GM12878 (cell line): Measurements from ENCODE around the gene FLAD1. TPM values are rescaled to one million over a fixed set of nuclear protein-coding genes. Genes with fewer than 3 reads are reported as not detected.

Experiments
- ATAC-seq: fragments of 200-7000 bp; cut with Tn5 transposase; 3 replicates; pipeline ENCODE4 v1.9.1; 2020; ENCODE audit warnings: mild to moderate bottlenecking, moderate library complexity
- BruUV-seq: library from RNA; stranded (reverse); fragments of 400-500 nt; replicated peaks from 2 replicates; lab custom pipeline; 2021; lab: Mats Ljungman, UMichigan
- CTCF ChIA-PET: fragments of 300-600 bp; sonication (Branson Sonifier 250); formaldehyde crosslinking; extraction: SDS; loops from one replicate; lab custom pipeline; 2021; ENCODE audit warnings: inconsistent platforms; lab: Yijun Ruan, JAX
- POLR2A ChIA-PET: fragments of 350-600 bp; formaldehyde crosslinking; extraction: SDS; loops from one replicate; lab custom pipeline; 2021; ENCODE audit warnings: inconsistent platforms; lab: Charles Lee
- RAD21 ChIA-PET: fragments of 300-600 bp; sonication (Branson Sonifier 250); formaldehyde crosslinking; loops from one replicate; lab custom pipeline; 2023; ENCODE audit warnings: antibody characterized with exemption; ENCODE audit not compliant: unreplicated experiment; lab: Charles Lee
- SMC1A ChIA-PET: fragments of 300-600 bp; sonication (Branson Sonifier 250); formaldehyde crosslinking; loops from one replicate; lab custom pipeline; 2023; ENCODE audit not compliant: unreplicated experiment, uncharacterized antibody; lab: Charles Lee
- DNase-seq: peaks from one replicate; pipeline ENCODE4 v3.0.0-alpha.2; 2011; ENCODE audit warnings: low read depth, low spot score
- FAIRE-seq: peaks from 3 replicates; lab custom pipeline; 2011; peaks lifted over from hg19 to GRCh38; lab: Jason Lieb, UNC
- H2AFZ ChIP-seq: 2 replicates; pipeline ENCODE4 v1.6.0; 2011; ENCODE audit warnings: low read depth, low read length, control low read depth; ENCODE audit not compliant: control insufficient read depth
- H3K27ac ChIP-seq: 2 replicates; pipeline ENCODE4 v1.5.1; 2011; ENCODE audit warnings: control low read depth; ENCODE audit not compliant: control insufficient read depth, insufficient read depth
- H3K27me3 ChIP-seq, 2 experiments: replicated peaks in 1 of 2; 2 replicates each; pipeline versions ENCODE4 v1.6.0 to v1.6.1; 2011; ENCODE audit warnings: low read length in 1 of 2; ENCODE audit not compliant: control insufficient read depth in 2 of 2, insufficient read depth in 2 of 2
- H3K36me3 ChIP-seq, 2 experiments: 2 replicates each; pipeline ENCODE4 v1.5.1; 2011; ENCODE audit warnings: low read length in 1 of 2; ENCODE audit not compliant: control insufficient read depth in 2 of 2, insufficient read depth in 2 of 2
- H3K4me1 ChIP-seq: 2 replicates; pipeline ENCODE4 v1.6.1; 2011; ENCODE audit warnings: mild to moderate bottlenecking, low read length, moderate library complexity, mixed read lengths; ENCODE audit not compliant: control insufficient read depth, insufficient read depth
- H3K4me2 ChIP-seq: 2 replicates; pipeline ENCODE4 v1.6.0; 2011; ENCODE audit warnings: control low read depth; ENCODE audit not compliant: control insufficient read depth, insufficient read depth
- H3K4me3 ChIP-seq: fragments of 200-600 bp; sonication (generic); 2 replicates; pipeline ENCODE4 v1.5.1; 2016
- H3K79me2 ChIP-seq: 2 replicates; pipeline ENCODE4 v1.6.0; 2011; ENCODE audit warnings: low read length; ENCODE audit not compliant: control insufficient read depth, insufficient read depth
- H3K9ac ChIP-seq: 2 replicates; pipeline ENCODE4 v1.8.0; 2011; ENCODE audit warnings: low read length, control low read depth, mixed read lengths; ENCODE audit not compliant: control insufficient read depth, insufficient read depth
- H3K9me3 ChIP-seq: replicated peaks from 3 replicates; pipeline ENCODE4 v1.5.1; 2011; ENCODE audit warnings: mild to moderate bottlenecking, low read length; ENCODE audit not compliant: control insufficient read depth, insufficient read depth
- H4K20me1 ChIP-seq: 2 replicates; pipeline ENCODE4 v1.6.0; 2011; ENCODE audit not compliant: control insufficient read depth, insufficient read depth
- CBX5 ChIP-seq: sonication (generic); IDR thresholded peaks from 2 replicates; pipeline ENCODE4 v1.6.1; 2016; ENCODE audit warnings: low read depth, moderate library complexity, mild to moderate bottlenecking, inconsistent platforms
- FOS ChIP-seq: IDR thresholded peaks from 3 replicates; pipeline ENCODE4 v1.6.1; 2011; ENCODE audit warnings: borderline replicate concordance; ENCODE audit not compliant: insufficient read length; ENCODE audit errors: extremely low read depth
- NR2C1 ChIP-seq: fragments of 450-650 bp; IDR thresholded peaks from 2 replicates; pipeline ENCODE4 v1.6.1; 2017; ENCODE audit warnings: antibody characterized with exemption, mild to moderate bottlenecking, moderate library complexity
- PML ChIP-seq: IDR thresholded peaks from 2 replicates; pipeline ENCODE4 v1.6.1; 2012; ENCODE audit warnings: low read length, inconsistent platforms
- SMAD1 ChIP-seq: fragments of 450-650 bp; IDR thresholded peaks from 2 replicates; pipeline ENCODE4 v1.6.1; 2018; ENCODE audit warnings: mild to moderate bottlenecking, low read depth; ENCODE audit not compliant: partially characterized antibody
- SUZ12 ChIP-seq: fragments of 200-600 bp; sonication (generic); IDR thresholded peaks from one replicate; pipeline ENCODE4 v1.6.1; 2018; ENCODE audit warnings: antibody characterized with exemption, mild to moderate bottlenecking; ENCODE audit not compliant: unreplicated experiment
- ZBTB4 ChIP-seq: fragments of 450-650 bp; formaldehyde crosslinking; IDR thresholded peaks from 2 replicates; pipeline ENCODE4 v1.4.0; 2022; ENCODE audit warnings: mild to moderate bottlenecking, moderate library complexity
- WGBS: methylation state at CpG from one replicate; pipeline ENCODE4 v1.1.6; 2016; ENCODE audit warnings: low lambda C conversion rate; ENCODE audit not compliant: insufficient replicate concordance, insufficient coverage; ENCODE audit errors: missing lambda C conversion rate; 5-methylcytosine and 5-hydroxymethylcytosine counted together
- in situ Hi-C: fragments of 300-500 bp; cut with MboI; formaldehyde crosslinking; loops from 9 replicates; pipeline ENCODE4 v1.14.3; 2018; ENCODE audit warnings: mixed read lengths
- intact Hi-C: fragments of 100-400 bp; cut with micrococcal nuclease; formaldehyde crosslinking; loops from one replicate; pipeline ENCODE4 v1.14.2; 2022; ENCODE audit not compliant: unreplicated experiment
- polyA plus RNA-seq, 11 experiments: library from polyadenylated mRNA; depleted of rRNA in 4 of 11; unstranded in 6 of 11; stranded (reverse) in 5 of 11; fragments of >200 nt; fragmentation: Nextera tagmentation in 4 of 11; fragmentation: Illumina TruSeq in 1 of 11; extraction: Ambion mirVana in 4 of 11; extraction: Trizol in 1 of 11; gene quantifications; 1 replicate in 1 of 11; 2 replicates in 10 of 11; pipeline versions ENCODE4 v1.2.1 to v1.2.3, GENCODE V29; 2011 to 2016; ENCODE audit warnings: inconsistent platforms in 2 of 11, missing spikeins in 2 of 11, low read depth in 1 of 11
- total RNA-seq, 4 experiments: library from RNA; depleted of rRNA in 3 of 4; stranded (reverse); fragments of >200 nt in 3 of 4; fragmentation: Illumina TruSeq in 1 of 4; extraction: Trizol in 1 of 4; gene quantifications; 2 replicates each; pipeline versions ENCODE4 v1.2.1 to v1.2.3, GENCODE V29; 2013 to 2021

FLAD1 gene
- total and polyA plus RNA-seq, 10 of the 15 experiments (the other 5 are each of a cell fraction or from before 2014, with no cell fraction given), result 22.9 to 93.4 (median 56.6) TPM

GRCh38 chr1:155007251-155007828 lies 24.2 kb downstream of the FLAD1 start:
- Histone ChIP-seq H3K4me3 (no peak overlapping the region), H3K4me2 (0 out of 2 replicates have a peak overlapping the region, but pooled peaks have one; percentile 32), H3K27ac (no peak overlapping the region), H4K20me1 (0 out of 2 replicates have a peak, but pooled peaks cover 3% of the 10 kb centered on the region), H3K9me3 (no peaks in the 10 kb centered on the region), H2AFZ (no peak overlapping the region), H3K4me1 (peaks cover 56% of the 10 kb centered on the region), H3K9ac (no peak overlapping the region), H3K36me3 (peaks cover 0 to 7% of the 10 kb centered on the region in 2 experiments; a peak in 3 of 4 replicates), H3K27me3 (no peaks in the 10 kb centered on the region), H3K79me2 (peaks cover 60% of the 10 kb centered on the region)
- ChIA-PET SMC1A (interaction anchor here (1.1 to 1.3 kb wide), 3 partner anchors 8 to 36 kb away, joined by 3 read pairs; no protein-coding TSS in a partner anchor), CTCF (interaction anchor here (1.5 to 3.6 kb wide), 2 partner anchors 10 to 67 kb away, joined by 3 to 27 read pairs; no protein-coding TSS in a partner anchor), RAD21 (interaction anchor here (0.7 to 1.5 kb wide), 2 partner anchors 24 to 37 kb away, joined by 3 read pairs; partner anchors contain the start of gene FLAD1), POLR2A (interaction anchor here (0.5 to 1.7 kb wide), 7 partner anchors 9 to 71 kb away, joined by 3 to 5 read pairs (median 4); partner anchors contain the start of genes PBXIP1, PMVK and SHC1)
- in situ Hi-C loops, result no loop called here
- 80% methylated on average over 6 of the region's 6 CpGs for WGBS
- BruUV-seq, result no TSS peak
- intact Hi-C loops, result no loop called here
- ATAC-seq (no peak), DNase-seq (no peak), FAIRE-seq (no peak)
- no peak for TF ChIP-seq NR2C1
- TF ChIP-seq SMAD1, result no peak
- no peak for TF ChIP-seq PML
- TF ChIP-seq FOS, result no peak
- no peak for TF ChIP-seq CBX5
- TF ChIP-seq ZBTB4, result no peak
- no peak for TF ChIP-seq SUZ12
